Caco-2 (cell line): ENCODE results near the gene DOHH. TPM values are rescaled to one million over a fixed set of nuclear protein-coding genes. Genes with fewer than 3 reads are reported as not detected.

Source experiments
- BruUV-seq: library from RNA; stranded (reverse); fragments of 400-500 nt; replicated peaks from 2 replicates; lab custom pipeline; 2021; lab: Mats Ljungman, UMichigan
- CTCF ChIA-PET: fragments of 300-600 bp; sonication (Branson Sonifier 250); formaldehyde crosslinking; loops from one replicate; lab custom pipeline; 2022; ENCODE audit warnings: antibody characterized with exemption; lab: Charles Lee
- POLR2A ChIA-PET: fragments of 300-600 bp; sonication (Branson Sonifier 250); formaldehyde crosslinking; loops from one replicate; lab custom pipeline; 2022; ENCODE audit warnings: antibody characterized with exemption; lab: Charles Lee
- DNase-seq, 2 experiments: peaks; one replicate each; pipeline versions ENCODE4 v3.0.0 to v3.0.0-alpha.2; 2020 to 2022
- H3K27me3 ChIP-seq: replicated peaks from 2 replicates; pipeline ENCODE4 v1.6.0; 2011; ENCODE audit warnings: low read length; ENCODE audit not compliant: control insufficient read depth, insufficient read depth
- H3K36me3 ChIP-seq: 2 replicates; pipeline ENCODE4 v1.5.1; 2011; ENCODE audit warnings: low read length; ENCODE audit not compliant: control insufficient read depth, insufficient read depth
- H3K4me1 ChIP-seq: fragments of 250-450 bp; sonication (Bioruptor Pico); 2 replicates; pipeline ENCODE4 v1.5.1; 2020; ENCODE audit warnings: mild to moderate bottlenecking
- H3K4me3 ChIP-seq: 2 replicates; pipeline ENCODE4 v1.5.1; 2011; ENCODE audit warnings: low read depth, mild to moderate bottlenecking, control low read depth, low read length
- H3K9me3 ChIP-seq: fragments of 250-450 bp; sonication (Bioruptor Pico); 2 replicates; pipeline ENCODE4 v1.5.1; 2020; ENCODE audit warnings: mild to moderate bottlenecking, moderate library complexity
- H3K27ac Mint-ChIP-seq: one replicate; pipeline ENCODE4 v1.8.0; 2022; ENCODE audit warnings: mixed read lengths; ENCODE audit not compliant: unreplicated experiment
- H3K27me3 Mint-ChIP-seq: one replicate; pipeline ENCODE4 v1.8.0; 2022; ENCODE audit warnings: mixed read lengths; ENCODE audit not compliant: insufficient read depth, unreplicated experiment
- H3K36me3 Mint-ChIP-seq: one replicate; pipeline ENCODE4 v1.8.0; 2022; ENCODE audit warnings: mild to moderate bottlenecking, mixed read lengths; ENCODE audit not compliant: insufficient read depth, unreplicated experiment
- H3K4me1 Mint-ChIP-seq: one replicate; pipeline ENCODE4 v1.8.0; 2022; ENCODE audit warnings: low read depth, mixed read lengths; ENCODE audit not compliant: unreplicated experiment
- H3K4me3 Mint-ChIP-seq: one replicate; pipeline ENCODE4 v1.8.0; 2022; ENCODE audit warnings: mild to moderate bottlenecking, moderate library complexity, mixed read lengths; ENCODE audit not compliant: unreplicated experiment
- H3K9me3 Mint-ChIP-seq: one replicate; pipeline ENCODE4 v1.8.0; 2022; ENCODE audit warnings: mixed read lengths; ENCODE audit not compliant: unreplicated experiment
- intact Hi-C: fragments of 100-400 bp; cut with micrococcal nuclease; formaldehyde crosslinking; loops from one replicate; pipeline ENCODE4 v1.10.0; 2022; ENCODE audit not compliant: unreplicated experiment
- total RNA-seq: library from RNA; stranded (reverse); gene quantifications from 2 replicates; pipeline ENCODE4 v1.2.3, GENCODE V29; 2022
- TF ChIP-seq, protein P1 (sequence below), 2 experiments: fragments of 200-600 bp in 1 of 2; IDR thresholded peaks; 1 replicate in 1 of 2; 2 replicates in 1 of 2; pipeline versions ENCODE4 v1.5.1 to v1.8.0; 2011 to 2022; ENCODE audit warnings: antibody characterized with exemption in 1 of 2, control low read depth in 1 of 2, inconsistent platforms in 1 of 2, low read depth in 1 of 2, low read length in 1 of 2, mild to moderate bottlenecking in 1 of 2, moderate library complexity in 1 of 2; ENCODE audit not compliant: insufficient read depth in 1 of 2, severe bottlenecking in 1 of 2, unreplicated experiment in 1 of 2

The DOHH gene
- total RNA-seq, 1 experiment from 2014 or later, result 17.4 TPM

DNA sequence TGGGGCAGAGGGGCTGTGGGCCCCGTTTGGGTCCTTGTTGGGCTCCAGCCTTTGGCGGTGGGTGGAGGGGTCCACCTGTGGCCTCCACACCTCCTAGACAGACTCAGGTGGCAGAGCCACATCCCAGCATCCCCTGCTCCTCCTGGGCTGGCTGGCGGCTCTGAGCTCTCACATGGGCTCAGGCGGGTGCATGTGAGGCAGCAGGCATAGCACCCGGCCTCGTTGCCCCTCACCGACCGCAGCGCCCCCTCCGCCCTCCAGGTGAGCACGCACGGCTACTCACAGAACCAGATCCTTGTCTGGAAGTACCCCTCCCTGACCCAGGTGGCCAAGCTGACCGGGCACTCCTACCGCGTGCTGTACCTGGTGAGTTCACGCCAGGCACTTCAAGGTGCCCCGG lies 32.6 kb upstream of the DOHH start:
- no TSS peak for BruUV-seq
- intact Hi-C loops, result no loop called here

GRCh38 chr19:3532154-3532786 lies 31.8 kb upstream of the DOHH start:
- Histone ChIP-seq H3K36me3 (no peaks in the 10 kb centered on the region), H3K27me3 (no peaks in the 10 kb centered on the region), H3K4me1 (no peaks in the 10 kb centered on the region), H3K4me3 (no peak overlapping the region), H3K9me3 (no peaks in the 10 kb centered on the region)
- TF ChIP-seq, protein P1, sequence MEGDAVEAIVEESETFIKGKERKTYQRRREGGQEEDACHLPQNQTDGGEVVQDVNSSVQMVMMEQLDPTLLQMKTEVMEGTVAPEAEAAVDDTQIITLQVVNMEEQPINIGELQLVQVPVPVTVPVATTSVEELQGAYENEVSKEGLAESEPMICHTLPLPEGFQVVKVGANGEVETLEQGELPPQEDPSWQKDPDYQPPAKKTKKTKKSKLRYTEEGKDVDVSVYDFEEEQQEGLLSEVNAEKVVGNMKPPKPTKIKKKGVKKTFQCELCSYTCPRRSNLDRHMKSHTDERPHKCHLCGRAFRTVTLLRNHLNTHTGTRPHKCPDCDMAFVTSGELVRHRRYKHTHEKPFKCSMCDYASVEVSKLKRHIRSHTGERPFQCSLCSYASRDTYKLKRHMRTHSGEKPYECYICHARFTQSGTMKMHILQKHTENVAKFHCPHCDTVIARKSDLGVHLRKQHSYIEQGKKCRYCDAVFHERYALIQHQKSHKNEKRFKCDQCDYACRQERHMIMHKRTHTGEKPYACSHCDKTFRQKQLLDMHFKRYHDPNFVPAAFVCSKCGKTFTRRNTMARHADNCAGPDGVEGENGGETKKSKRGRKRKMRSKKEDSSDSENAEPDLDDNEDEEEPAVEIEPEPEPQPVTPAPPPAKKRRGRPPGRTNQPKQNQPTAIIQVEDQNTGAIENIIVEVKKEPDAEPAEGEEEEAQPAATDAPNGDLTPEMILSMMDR (IDR thresholded peaks at IDR 0.05; ENCODE audit: insufficient read depth in 1 of 2, low read depth in 1 of 2, low read length in 1 of 2, severe bottlenecking in 1 of 2, unreplicated experiment in 1 of 2), result no peak
- Mint-ChIP-seq H3K4me1 (no peaks in the 10 kb centered on the region), H3K4me3 (no peak overlapping the region), H3K9me3 (no peaks in the 10 kb centered on the region), H3K27me3 (no peaks in the 10 kb centered on the region), H3K36me3 (peaks cover 47% of the 10 kb centered on the region), H3K27ac (no peak overlapping the region)
- ChIA-PET POLR2A (no interaction called here), CTCF (interaction anchor here (1.4 kb wide), 1 partner anchor 13 kb away, joined by 4 read pairs; no protein-coding TSS in a partner anchor)
- no TSS peak for BruUV-seq
- intact Hi-C loops, result no loop called here
- DNase-seq, result no peak

More for the DNA sequence above, 32.6 kb upstream of the DOHH start:
- ChIA-PET POLR2A (no interaction called here), CTCF (interaction anchor here (0.5 to 1.4 kb wide), 2 partner anchors 12 to 257 kb away, joined by 4 read pairs; no protein-coding TSS in a partner anchor)
- H3K4me3 Mint-ChIP-seq, result no peak overlapping the region
- no peaks in the 10 kb centered on the region for H3K4me1 Mint-ChIP-seq
- Histone ChIP-seq H3K36me3 (no peaks in the 10 kb centered on the region), H3K4me1 (no peaks in the 10 kb centered on the region), H3K9me3 (no peaks in the 10 kb centered on the region), H3K27me3 (no peaks in the 10 kb centered on the region), H3K4me3 (no peak overlapping the region)
- H3K9me3 Mint-ChIP-seq, result no peaks in the 10 kb centered on the region
- no peaks in the 10 kb centered on the region for H3K27me3 Mint-ChIP-seq
- no peak for DNase-seq
- TF ChIP-seq, protein P1 (IDR thresholded peaks at IDR 0.05; ENCODE audit: insufficient read depth in 1 of 2, low read depth in 1 of 2, low read length in 1 of 2, severe bottlenecking in 1 of 2, unreplicated experiment in 1 of 2), result no peak
- no peak overlapping the region for H3K27ac Mint-ChIP-seq
- H3K36me3 Mint-ChIP-seq, result peaks cover 55% of the 10 kb centered on the region

- H3K27ac Mint-ChIP-seq, result no peak overlapping the region
- BruUV-seq, result no TSS peak
- Histone ChIP-seq H3K4me3 (no peak overlapping the region), H3K4me1 (no peaks in the 10 kb centered on the region), H3K27me3 (no peaks in the 10 kb centered on the region), H3K36me3 (0 out of 2 replicates have a peak, but pooled peaks cover 1% of the 10 kb centered on the region), H3K9me3 (no peaks in the 10 kb centered on the region)
- no peaks in the 10 kb centered on the region for H3K4me1 Mint-ChIP-seq
- ChIA-PET CTCF (interaction anchor here (1.4 kb wide), 1 partner anchor 13 kb away, joined by 4 read pairs; no protein-coding TSS in a partner anchor), POLR2A (no interaction called here)
- H3K9me3 Mint-ChIP-seq, result no peaks in the 10 kb centered on the region
- intact Hi-C loops, result no loop called here
- TF ChIP-seq, protein P1 (IDR thresholded peaks at IDR 0.05; ENCODE audit: insufficient read depth in 1 of 2, low read depth in 1 of 2, low read length in 1 of 2, severe bottlenecking in 1 of 2, unreplicated experiment in 1 of 2), result no peak
- DNase-seq, result no peak
- no peaks in the 10 kb centered on the region for H3K27me3 Mint-ChIP-seq
- no peak overlapping the region for H3K4me3 Mint-ChIP-seq
- H3K36me3 Mint-ChIP-seq, result peaks cover 42% of the 10 kb centered on the region
These were observed 31.2 kb upstream of the DOHH start for GRCh38 chr19:3531716-3532115.
